Bone marrow (tissue), 2 donors: Measurements from ENCODE around the gene PACS1.
A peak's percentile ranks its signal among the peaks of the same experiment; 100 is the strongest.
"Not testable (repeated sequence)": the region's sequence is repeated elsewhere in the genome, so short reads cannot be mapped to it uniquely, and the experiment has no call there.

Experiments
- DNase-seq, 2 donors: peaks; one replicate each; lab custom pipeline; 2025; lab: John Stamatoyannopoulos, UW

The PACS1 gene

DNA sequence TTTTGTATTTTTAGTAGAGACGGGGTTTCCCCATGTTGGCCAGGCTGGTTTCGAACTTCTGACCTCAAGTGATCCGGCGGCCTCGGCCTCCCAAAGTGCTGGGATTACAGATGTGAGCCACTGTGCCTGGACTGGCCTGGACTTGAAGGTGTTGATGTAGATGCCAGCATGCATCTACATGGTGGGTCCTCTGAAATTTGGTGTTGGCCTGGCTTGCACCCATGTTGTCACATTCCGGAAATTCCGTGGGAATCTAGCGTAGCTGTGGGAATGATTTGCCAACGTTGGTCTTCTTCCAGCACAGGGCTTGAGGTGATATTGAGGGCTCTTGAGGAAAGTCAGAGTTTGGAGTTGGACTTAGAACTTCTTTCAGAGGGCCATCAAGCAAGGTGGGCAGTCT lies 6.5 kb downstream of the PACS1 start:
- DNase-seq = no peak

DNA sequence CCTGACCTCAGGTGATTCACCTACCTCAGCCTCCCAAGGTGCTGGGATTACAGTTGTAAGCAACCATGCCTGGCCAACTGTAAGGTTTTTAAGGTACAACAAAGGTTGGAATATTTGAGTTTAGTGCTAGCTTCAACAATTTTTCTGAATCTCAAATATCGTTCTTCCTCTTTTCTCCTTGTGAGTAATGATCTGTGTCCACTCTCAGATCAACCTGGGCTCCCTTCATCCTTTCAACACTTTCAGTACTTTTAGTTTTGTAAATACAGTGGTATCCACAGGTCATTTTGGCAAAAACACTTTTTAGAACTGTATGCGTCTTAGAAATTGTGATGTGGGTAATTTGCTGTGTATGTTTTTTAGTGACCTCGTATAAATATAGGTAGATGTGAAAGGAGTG lies 7.9 kb downstream of the PACS1 start:
- no peak for DNase-seq

DNA sequence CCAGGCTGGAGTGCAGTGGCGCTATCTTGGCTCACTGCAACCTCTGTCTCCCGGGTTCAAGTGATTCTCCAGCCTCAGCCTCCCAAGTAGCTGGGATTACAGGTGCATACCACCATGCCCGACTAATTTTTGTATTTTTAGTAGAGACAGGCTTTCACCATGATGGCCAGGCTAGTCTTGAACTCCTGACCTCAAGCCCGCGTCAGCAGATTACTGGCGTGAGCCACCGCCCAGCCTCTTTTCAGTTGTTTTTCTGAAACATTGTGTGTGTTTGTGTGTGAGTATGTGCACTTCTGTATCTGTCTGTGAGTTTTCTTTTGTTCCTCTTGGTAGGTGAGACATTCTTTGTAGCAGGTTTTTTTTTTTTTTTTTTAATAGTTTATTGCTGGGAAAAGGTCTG lies 8.9 kb downstream of the PACS1 start:
- not testable (repeated sequence) for DNase-seq

DNA sequence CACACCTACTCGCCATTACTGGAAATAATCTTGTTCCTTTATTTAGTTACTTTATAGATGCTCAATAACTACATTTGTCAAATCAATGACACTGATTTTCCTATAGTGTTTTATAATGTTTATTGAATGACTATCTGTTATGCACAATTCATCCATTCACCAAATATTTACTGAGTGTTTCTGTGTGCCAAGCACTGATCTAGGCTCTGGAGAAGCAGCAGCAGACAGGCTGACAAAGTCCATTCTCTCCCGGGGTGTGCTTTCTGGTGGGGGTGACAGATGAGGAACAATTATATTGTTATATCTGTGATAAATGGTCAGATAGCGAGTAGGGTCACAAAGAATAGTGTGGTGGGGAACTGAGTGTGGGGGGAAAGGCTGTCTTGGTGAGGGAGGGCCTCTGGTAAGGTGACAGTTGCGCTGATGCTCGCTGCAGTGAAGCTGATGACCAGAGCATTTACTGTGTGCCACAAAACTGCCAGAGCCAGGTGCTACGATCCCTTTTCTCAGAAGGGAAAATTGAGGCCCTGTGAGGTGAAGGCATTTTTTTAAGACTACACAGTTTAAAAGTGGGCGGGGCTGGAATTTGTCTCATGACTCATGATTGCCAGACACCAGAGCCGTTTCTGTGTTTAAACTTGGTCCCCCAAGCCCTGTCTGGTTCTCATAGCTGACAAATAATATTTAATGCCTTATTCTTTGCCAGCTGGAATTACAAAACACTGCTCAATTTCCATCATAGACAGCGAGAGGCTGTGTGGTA lies 10.2 kb downstream of the PACS1 start:
- DNase-seq = peak in 1 of 2 donors; percentile 30

DNA sequence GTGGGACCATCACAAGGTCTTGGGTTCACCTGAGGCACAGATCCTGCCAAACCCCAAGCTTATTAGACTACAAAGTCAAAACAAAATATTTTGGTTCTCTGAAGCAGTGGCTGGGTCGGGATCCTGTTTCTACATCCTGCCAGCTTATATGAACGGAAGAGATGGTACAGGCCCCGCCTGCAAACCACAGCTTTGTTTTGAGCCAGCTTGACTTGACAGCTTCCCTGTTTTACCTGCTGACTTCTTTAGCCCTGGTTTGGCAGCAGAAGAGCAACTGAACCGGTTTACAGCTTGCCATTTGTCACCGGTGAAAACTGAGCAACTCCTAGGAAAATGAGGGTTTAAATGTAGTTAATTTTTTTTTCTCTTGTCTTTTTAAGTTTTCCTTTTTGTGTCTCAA lies 11.4 kb downstream of the PACS1 start:
- DNase-seq = peak in 1 of 2 donors; percentile 91

DNA sequence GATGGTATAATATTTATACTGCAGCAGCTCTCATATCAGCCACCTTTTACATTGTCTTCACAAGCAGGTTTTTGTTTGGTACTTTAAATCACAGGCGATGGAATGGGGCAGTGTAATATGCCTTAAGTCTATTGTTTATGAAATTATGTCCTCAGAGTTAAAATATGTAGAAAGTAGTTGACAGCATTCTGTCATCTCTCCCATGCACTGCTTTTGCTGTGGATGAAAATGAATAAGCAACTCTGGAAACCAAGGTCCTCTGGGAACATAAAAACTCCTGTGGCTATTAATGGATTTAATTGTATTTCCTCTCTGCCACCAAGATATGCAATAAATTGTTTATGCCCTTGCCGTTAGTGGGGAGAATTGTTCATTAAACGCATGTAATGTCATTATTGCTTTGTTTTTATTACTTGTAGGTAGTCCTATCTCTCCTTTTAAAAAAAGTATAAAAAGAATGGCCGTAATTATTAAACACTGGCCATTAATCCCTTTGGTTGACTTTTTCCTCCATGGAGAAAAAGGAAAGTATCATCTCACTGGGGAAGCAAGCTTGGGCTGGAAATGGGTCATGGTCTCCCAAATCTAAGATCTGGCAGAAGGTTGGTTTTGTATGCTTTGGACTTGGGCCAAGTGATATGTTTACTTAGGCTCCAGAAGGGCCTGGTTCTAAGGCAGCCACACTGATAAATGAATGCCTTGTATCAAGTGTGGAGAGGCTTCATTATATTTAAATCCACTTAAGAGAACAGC lies 13.1 kb downstream of the PACS1 start:
- DNase-seq = no peak

DNA sequence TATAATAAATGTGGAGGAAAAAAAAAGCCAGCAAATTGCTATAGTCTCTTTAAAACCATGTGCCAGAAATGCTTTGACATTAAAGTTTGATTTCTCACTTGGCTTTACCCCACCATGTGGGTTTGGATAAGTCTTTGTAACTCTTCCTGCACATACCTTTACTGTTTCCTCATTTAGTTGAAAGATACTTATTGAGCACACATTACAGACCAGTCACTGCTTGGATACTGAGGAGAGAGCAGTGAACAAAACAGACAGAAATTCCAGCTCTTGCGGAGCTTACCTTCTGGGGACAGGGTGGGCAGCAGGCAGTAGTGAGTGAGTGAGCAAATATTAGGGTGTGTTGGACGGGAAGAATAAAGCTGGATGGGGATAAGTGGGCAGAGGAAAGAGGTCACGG lies 13.7 kb downstream of the PACS1 start:
- no peak for DNase-seq

DNA sequence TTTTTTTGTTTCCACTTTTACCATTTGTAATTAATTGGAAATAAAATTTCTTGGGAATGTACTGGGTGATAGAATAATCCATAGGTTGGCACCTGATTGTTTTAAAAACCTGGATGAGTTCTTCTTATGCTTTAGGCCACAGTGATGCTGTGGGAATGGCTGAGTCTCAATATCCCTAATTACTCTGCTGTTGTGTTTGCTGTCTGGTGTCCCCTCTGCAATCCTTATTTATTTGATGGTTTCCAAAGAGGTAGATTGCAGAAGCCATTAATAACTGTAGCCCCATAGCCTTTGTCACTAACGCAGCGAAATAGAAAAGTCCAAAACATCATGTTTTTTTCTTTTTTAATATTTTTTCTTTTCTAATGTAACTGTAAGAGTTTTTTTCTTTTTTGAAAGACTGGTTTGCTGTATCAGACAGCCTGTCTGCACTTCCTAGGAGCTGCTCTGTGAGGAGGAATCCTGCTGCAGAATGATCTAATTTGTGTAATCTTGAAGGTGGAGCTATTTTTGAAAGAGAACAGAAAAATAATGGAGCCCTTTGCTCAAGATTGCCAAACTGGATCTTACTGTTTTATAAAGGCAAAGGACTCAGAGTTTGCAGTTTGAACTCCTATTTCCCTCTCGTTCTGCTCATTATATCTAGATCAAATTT lies 14.9 kb downstream of the PACS1 start:
- no peak for DNase-seq

DNA sequence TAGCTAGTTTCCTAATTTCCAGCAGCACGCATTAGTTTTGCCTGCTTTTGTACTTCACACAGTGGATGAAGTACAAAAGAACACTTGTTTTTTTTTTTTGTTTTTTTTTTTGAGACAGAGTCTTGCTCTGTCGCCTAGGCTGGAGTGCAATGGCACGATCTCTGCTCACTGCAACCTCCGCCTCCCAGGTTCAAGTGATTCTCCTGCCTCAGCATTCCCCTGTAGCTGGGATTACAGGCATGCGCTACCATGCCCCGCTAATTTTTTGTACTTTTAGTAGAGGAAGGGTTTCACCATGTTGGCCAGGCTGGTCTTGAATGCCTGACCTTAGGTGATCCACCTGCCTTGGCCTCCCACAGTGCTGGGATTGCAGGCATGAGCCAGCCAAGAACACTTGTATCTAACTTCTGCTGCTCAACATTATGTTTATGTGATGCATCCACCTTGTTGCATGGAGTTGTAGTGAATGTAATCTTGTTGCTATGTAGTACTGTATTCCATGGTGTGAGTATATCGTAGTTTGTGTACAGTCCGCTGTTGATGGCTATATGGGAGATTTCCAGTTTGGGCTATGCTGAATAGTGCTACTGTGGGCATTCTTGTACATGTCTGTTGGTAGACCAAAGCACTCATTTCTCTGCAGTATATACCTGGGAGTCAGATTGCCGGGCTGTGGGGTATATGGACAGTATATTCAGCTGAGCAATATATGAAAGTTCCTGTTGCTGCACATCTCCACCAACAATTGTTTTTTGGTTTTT lies 17.3 kb downstream of the PACS1 start:
- DNase-seq = no peak

DNA sequence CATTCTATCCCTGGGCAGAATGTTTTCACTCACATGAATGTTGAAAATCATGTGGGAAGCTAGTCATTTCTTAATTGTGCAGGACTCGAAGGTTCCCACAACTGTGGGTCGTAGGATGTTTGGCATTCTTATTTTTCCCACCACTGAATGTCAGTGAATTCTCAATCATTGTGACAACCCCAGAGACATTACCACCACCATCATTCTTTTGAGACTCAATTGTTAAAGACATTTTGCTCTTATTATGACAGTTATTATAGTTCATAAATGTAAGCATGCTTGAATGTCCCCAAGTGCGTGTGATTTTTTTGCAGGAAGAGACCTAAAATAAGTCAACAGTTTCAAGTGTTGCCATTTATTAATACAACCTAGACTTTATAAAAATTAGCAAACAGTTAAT lies 19.0 kb downstream of the PACS1 start:
- no peak for DNase-seq

DNA sequence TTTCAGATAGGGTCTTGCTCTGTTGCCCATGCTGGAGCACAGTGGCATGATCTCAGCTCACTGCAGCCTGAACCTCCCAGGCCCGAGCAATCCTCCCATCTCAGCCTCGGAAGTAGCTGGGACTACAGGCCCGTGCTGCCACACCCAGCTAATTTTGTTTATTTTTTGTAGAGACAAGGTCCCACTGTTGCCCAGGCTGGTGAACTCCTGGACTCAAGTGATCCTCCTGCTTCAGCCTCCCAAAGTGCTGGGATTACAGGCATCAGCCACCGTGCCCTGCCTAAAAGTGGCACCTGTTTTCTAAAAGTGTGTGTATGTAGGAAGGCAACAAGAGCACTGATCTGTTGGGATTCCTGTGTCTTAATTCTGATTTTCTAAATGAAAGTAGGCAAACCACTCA lies 20.2 kb downstream of the PACS1 start:
- DNase-seq = no peak

DNA sequence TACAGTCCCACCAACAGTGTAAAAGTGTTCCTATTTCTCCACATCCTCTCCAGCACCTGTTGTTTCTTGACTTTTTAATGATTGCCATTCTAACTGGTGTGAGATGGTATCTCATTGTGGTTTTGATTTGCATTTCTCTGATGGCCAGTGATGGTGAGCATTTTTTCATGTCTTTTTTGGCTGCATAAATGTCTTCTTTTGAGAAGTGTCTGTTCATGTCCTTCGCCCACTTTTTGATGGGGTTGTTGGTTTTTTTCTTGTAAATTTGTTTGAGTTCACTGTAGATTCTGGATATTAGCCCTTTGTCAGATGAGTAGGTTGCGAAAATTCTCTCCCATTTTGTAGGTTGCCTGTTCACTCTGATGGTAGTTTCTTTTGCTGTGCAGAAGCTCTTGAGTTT lies 22.1 kb downstream of the PACS1 start:
- not testable (repeated sequence) for DNase-seq

DNA sequence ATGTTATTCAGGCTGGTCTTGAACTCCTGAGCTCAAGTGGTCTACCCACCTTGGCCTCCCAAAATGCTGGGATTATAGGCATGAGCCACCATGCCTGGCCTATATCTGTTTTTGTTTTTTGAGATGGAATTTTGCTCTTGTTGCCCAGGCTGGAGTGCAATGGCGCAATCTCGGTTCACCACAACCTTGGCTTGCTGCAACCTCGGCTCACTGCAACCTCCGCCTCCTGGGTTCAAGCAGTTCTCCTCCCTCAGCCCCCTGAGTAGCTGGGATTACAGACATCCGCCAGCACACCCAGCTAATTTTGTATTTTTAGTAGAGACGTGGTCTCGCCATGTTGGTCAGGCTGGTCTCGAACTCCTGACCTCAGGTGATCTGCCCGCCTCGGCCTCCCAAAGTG lies 29.7 kb downstream of the PACS1 start:
- DNase-seq = not testable (repeated sequence)

DNA sequence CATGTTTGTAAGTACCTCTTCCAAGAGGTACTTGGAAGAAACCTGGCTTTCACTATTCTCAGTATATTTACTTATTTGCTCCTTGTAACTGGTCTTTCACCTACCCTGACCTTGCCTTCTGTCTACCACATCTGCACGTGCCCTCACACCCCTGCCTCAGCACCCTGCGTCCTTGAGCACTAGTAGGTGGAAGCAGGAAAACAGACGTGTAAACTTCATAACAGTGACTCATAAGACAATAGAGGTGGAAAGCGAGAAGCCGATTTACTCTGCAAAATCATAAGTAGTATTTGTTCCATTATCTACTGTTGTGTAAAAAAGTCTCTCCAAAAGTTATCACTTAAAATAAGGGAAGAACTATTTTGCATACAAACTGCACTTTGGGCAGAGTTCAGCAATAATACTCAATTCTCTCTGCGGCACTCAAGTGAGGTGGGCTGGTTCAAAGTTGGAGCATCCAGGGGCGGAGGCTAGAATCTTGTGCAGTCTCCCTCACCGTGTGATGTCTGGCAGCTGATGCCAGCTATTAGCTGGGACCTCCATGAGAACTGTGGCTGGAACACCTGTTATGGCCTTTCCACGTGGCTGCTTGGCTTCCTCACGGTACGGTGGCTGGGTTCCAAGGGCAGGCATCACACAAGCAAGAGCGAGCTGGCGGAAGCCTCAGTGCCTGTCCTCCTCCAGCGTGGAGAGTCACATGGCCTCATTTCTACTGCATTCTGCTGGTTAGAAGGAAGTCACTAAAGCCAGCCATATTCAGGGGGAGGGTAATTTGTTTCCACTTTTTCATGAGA lies 30.4 kb downstream of the PACS1 start:
- peak in 1 of 2 donors; percentile 64 for DNase-seq

DNA sequence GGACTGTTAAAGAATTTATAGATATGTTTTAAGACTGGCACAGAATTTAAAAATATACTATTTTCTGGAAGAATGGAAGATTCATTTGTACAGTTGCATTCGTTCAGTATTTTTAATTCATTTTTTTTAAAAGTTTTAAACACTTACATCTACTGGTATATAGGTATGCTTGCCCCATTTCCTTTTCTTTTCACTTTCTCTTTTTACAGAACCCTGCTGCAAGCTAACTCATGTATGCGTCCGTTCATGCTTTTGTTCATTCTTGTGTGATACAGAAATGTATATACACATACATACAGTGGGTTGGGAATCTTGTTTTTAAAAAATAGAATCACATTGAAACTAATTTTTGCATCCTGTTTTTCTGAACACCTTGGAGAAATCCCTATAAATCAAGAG lies 31.0 kb downstream of the PACS1 start:
- peak in 1 of 2 donors; percentile 42 for DNase-seq

DNA sequence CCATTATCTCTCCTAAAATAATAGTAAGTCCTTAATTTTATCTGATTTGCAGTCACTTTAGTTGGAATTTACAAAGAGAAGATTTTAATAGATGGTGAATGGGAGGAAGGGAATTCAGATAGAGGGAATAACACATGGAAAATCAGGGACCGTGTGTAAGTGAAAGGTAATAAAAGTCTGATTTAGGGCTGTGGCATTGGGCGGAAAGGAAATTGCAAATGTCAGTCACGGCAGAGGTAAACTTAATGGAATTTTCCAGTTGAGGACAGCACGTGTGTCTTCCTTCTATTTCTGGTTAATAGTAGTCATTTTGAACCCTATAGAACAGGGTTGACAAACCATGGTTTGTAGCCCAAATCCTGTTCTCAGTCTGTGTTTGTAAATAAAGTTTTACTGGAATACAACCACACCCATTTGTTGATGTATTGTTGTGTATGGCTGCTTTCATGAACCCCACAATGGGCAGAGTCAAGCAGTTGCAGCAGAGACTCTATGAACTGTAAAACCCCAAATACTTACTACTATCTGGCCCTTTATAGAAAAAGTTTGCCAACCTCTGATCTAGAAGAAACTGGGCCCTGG lies 34.1 kb downstream of the PACS1 start:
- DNase-seq = no peak

DNA sequence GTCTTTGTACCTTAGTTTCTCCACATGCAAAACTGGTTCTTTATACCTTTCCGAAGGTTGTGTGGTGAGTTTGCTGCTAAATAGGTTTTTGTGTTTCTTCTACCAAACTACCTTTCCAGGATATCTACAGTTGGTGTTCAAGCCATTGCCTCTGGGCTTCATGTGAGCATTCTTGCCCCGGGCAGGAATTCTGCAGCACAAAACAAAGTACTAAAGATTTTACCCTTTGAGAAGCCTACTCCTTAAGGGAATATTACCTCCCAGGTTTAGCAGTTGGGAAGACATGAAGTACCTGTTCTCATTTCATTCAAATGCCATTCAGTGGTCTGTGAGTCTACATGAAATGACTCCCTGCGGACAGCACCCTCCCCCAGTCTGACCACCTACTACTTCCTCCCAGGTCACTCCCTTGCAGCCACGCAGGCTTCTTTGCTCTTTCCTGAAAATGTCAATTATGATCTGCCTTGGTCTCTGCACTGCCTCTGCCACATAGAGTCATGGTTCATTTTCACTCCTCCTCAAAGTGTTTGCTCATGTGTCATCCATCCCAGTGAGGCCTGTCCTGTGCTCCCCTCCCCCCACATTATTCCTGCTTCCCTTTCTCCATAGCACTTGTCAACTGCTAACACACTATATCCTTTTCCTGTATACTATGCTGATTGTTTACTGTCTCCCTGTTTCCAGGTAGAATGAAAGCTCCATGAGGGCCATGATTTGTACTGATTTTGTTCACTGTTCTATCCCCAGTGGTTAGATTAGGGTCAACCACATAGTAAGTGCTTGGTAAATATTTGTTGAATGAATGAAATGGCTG lies 36.9 kb downstream of the PACS1 start:
- DNase-seq = no peak

DNA sequence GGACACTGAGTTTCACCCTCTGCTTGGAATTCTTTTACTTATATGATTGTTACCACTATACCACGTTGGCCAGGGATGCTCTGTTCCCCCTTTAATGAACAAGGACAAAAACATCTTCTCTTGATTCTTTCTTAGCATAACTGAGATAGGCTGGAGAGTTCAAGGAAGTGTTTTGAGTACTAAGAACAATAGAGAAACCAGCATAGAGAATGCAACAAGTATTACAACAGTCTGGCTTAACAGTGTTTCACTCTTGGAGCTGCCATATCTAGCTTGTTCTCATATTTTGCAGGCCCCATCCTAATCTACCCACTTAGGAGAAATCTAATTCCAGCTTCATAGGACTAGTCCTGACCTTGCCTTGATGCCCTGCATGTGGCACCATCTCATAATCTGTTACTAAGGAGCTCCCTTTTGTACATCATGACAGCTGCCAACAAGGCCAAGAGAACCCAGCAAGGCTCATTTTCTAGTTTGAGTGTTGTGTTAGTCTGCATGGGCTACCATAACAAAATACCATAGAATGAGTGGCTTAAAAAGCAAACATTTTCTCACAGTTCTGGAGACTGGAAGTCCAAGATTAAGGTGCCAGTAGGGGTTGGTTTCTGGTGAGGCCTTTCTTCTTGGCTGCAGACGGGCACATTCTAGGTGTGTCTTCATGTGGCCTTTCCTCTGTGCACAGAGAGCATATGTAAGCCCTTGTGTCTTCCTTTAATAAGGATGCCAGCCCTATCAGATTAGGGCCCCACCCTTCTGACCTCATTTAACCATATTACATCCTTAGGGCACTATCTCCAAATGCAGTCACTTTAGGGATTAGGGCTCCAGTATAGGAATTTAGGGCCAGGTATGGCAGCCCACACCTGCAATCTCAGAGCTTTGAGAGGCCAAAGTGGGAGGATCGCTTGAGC lies 37.8 kb downstream of the PACS1 start:
- DNase-seq = no peak

DNA sequence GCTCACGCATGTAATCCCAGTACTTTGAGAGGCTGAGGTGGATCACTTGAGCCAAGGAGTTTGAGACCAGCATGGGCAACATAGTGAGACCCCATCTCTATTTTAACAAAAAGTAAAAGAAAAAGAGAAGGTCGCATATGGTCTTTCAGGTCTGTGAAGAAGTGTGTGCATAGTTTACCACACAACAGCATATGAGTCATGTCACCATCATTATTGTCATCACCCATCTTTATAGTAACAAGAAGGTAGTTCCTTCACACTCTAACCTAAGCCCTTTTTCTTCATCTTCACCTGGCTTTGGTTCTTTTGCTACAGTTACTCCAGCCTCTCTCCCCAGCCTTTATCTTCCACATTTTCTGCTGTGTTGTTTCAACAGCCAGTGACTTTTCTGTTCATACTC lies 39.2 kb downstream of the PACS1 start:
- DNase-seq = no peak
